GM12801 (cell line): ENCODE measurements around the gene SLIT3.

Experiments used
- TF ChIP-seq, protein P1 (sequence below): IDR thresholded peaks from one replicate; pipeline ENCODE4 v1.5.1; 2011; ENCODE audit warnings: control low read depth; ENCODE audit not compliant: insufficient read length; ENCODE audit errors: extremely low read depth

SLIT3 gene

DNA sequence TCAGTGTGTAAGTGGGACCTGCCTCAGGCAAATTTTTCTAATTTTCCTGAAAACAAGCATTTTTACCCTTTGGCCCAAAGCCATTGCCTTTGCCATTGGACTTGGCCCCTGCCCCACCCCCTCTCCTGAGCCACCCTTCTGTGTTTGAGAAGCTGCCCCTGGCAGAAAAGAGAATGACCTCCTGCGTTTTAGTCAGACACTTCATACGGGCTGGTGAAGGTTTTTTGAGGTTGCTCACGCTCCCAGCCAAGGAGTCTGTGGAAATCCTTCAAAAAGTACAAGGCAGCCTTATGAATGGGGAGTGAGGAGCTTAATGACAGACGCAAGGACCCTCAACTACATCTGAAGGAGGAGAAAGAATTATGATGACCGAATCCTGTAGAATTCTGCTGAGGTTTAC lies 308.9 kb downstream of the SLIT3 start:
- TF ChIP-seq, protein P1, sequence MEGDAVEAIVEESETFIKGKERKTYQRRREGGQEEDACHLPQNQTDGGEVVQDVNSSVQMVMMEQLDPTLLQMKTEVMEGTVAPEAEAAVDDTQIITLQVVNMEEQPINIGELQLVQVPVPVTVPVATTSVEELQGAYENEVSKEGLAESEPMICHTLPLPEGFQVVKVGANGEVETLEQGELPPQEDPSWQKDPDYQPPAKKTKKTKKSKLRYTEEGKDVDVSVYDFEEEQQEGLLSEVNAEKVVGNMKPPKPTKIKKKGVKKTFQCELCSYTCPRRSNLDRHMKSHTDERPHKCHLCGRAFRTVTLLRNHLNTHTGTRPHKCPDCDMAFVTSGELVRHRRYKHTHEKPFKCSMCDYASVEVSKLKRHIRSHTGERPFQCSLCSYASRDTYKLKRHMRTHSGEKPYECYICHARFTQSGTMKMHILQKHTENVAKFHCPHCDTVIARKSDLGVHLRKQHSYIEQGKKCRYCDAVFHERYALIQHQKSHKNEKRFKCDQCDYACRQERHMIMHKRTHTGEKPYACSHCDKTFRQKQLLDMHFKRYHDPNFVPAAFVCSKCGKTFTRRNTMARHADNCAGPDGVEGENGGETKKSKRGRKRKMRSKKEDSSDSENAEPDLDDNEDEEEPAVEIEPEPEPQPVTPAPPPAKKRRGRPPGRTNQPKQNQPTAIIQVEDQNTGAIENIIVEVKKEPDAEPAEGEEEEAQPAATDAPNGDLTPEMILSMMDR, result no peak

GRCh38 chr5:168991311-168991710 lies 309.6 kb downstream of the SLIT3 start:
- TF ChIP-seq, protein P1, result no peak

DNA sequence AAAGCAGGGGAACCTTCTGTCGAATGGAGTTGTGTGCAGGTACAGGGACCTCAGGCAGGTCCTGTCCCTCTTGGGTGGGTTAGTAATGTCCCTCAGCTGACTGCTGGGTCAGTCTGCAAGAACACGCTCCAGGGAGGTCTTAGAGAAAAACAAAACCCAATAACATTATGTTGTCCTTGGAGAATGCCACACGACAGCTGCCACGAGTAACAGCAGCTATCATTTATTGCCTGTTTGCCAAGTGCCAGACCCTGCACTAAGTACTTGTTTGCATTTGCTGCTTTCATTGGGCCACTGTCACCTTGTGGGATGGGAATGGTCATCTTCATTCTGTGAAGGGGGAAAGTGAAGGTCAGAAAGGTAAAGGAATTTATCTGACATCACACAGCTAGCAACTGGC lies 310.3 kb downstream of the SLIT3 start:
- TF ChIP-seq, protein P1, result no peak

- TF ChIP-seq, protein P1, result no peak
Observed at GRCh38 chr5:168989731-168990505, 311.0 kb downstream of the SLIT3 start.

GRCh38 chr5:168988699-168989098 lies 312.2 kb downstream of the SLIT3 start:
- TF ChIP-seq, protein P1, result no peak

DNA sequence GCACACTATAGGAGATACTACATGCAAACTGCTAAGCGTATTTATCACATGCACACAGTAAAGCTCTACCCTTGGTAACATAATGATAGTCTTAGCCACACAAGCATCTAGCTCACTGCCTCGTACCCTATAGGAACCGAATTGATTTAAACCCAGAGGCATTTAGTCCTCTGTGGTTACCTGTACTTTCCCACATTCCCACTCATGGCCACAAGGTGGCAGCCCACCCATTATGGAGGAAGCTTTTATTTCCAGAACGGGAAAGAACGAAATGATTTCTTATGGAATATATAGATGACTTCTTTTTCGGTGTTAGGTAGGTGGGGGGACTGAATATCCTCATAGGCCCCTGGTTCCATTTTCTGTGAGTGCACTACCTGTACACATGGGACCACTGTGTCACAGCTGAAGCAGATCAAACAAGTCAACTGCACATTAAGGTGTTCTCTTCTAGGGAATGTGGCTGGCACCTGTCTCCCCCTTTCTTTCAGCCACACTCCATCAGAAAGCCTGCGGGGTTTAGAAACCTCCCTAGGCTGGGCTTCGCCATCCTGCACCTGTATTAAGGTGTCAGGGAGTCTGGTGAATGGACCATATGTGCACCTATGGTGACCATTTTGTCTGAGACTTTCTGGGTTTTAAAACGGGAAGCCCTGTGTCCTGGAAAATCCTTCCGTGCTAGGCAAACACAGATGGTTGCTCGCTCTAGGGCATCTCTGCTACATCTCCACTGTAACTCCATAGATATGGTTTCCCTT lies 313.2 kb downstream of the SLIT3 start:
- TF ChIP-seq, protein P1, result no peak

GRCh38 chr5:168985454-168985853 lies 315.5 kb downstream of the SLIT3 start:
- TF ChIP-seq, protein P1, result no peak
